ENCODE results near the gene ZNF280C.

DNA sequence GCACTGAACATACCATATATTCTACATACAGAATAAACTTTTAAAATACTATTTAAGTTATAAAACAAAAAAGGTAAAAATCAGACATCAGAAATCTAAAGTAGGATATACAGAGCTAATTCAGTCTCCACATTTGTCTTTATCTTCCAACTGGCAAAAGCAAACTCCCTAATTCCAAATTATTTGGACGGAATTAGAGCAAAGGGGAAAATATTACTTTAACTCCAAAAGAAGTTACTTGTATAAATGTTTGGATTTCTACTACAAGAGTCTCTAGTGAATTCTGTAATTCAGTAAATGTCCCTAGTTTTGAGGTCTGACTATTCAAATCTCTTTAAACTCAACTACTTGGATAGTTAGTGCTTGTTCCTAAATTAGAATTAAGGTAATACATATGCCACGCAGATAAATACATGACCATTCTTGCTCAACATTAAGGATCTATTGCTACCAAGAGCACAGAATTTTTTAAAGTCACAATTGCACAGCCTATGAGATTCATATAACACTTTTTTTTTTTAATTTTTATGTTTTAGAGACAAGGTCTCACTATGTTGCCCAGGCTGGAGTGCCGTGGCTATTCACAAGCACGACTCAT is 7.3 kb downstream of the ZNF280C start:
- TF ChIP-seq, protein P1, sequence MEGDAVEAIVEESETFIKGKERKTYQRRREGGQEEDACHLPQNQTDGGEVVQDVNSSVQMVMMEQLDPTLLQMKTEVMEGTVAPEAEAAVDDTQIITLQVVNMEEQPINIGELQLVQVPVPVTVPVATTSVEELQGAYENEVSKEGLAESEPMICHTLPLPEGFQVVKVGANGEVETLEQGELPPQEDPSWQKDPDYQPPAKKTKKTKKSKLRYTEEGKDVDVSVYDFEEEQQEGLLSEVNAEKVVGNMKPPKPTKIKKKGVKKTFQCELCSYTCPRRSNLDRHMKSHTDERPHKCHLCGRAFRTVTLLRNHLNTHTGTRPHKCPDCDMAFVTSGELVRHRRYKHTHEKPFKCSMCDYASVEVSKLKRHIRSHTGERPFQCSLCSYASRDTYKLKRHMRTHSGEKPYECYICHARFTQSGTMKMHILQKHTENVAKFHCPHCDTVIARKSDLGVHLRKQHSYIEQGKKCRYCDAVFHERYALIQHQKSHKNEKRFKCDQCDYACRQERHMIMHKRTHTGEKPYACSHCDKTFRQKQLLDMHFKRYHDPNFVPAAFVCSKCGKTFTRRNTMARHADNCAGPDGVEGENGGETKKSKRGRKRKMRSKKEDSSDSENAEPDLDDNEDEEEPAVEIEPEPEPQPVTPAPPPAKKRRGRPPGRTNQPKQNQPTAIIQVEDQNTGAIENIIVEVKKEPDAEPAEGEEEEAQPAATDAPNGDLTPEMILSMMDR (IDR thresholded peaks at IDR 0.05 in 4 of 5, conservative IDR thresholded peaks at IDR 0.05 in 1 of 5): no peak
- TF ChIP-seq POLR2A (IDR thresholded peaks at IDR 0.05): no peak

Measured in gastrocnemius medialis (tissue), 4 donors.